Ovary (tissue), 9 donors: ENCODE measurements around the gene RPRML. TPM values are rescaled to one million over a fixed set of nuclear protein-coding genes. Genes with fewer than 3 reads are reported as not detected.

Experiments
- DNase-seq, 5 donors: peaks; one replicate each; pipeline ENCODE4 v3.0.0-alpha.2; 2019 to 2020
- H3K27ac ChIP-seq, 2 donors: fragments of 200-600 bp; one replicate each; pipeline versions ENCODE4 v1.5.1 to v1.8.0; 2019 to 2022
- H3K27me3 ChIP-seq: fragments of 200-600 bp; one replicate; pipeline ENCODE4 v1.8.0; 2022
- H3K36me3 ChIP-seq: fragments of 200-600 bp; sonication (generic); one replicate; pipeline ENCODE4 v1.5.1; 2019
- H3K4me1 ChIP-seq: one replicate; pipeline ENCODE4 v1.8.1; 2013; ENCODE audit warnings: mild to moderate bottlenecking, moderate library complexity; ENCODE audit not compliant: insufficient read depth
- H3K4me3 ChIP-seq: fragments of 200-600 bp; sonication (generic); one replicate; pipeline ENCODE4 v1.5.1; 2017
- H3K9me3 ChIP-seq, 2 donors: fragments of 200-600 bp in 1 of 2; sonication (generic) in 1 of 2; one replicate each; pipeline versions ENCODE4 v1.5.1 to v1.8.1; 2013 to 2019; ENCODE audit warnings: mild to moderate bottlenecking in 1 of 2, moderate library complexity in 1 of 2
- CTCF ChIP-seq, 3 donors: fragments of 450-650 bp in 2 of 3; fragments of 200-600 bp in 1 of 3; IDR thresholded peaks; one replicate each; pipeline versions ENCODE4 v1.5.1 to v1.8.0; 2016 to 2022; ENCODE audit warnings: antibody characterized with exemption in 3 of 3, mild to moderate bottlenecking in 1 of 3
- EP300 ChIP-seq: sonication (generic); formaldehyde crosslinking; IDR thresholded peaks from one replicate; pipeline ENCODE4 v1.6.1; 2017; ENCODE audit warnings: antibody characterized with exemption
- POLR2A ChIP-seq: fragments of 450-650 bp; IDR thresholded peaks from one replicate; pipeline ENCODE4 v1.6.1; 2017; ENCODE audit warnings: antibody characterized with exemption, mild to moderate bottlenecking, moderate library complexity
- WGBS, 3 donors: extraction: QIAGEN DNeasy Blood & Tissue Kit in 1 of 3; methylation state at CpG; one replicate each; pipeline versions ENCODE4 v1.1.5 to v1.1.7; 2013 to 2017; 5-methylcytosine and 5-hydroxymethylcytosine counted together
- intact Hi-C, 4 donors: fragments of 100-400 bp; cut with DNase I; formaldehyde crosslinking; loops; one replicate each; pipeline versions ENCODE4 v1.11.0 to v1.15.1; 2022 to 2023
- polyA plus RNA-seq, 2 donors: library from polyadenylated mRNA; stranded (reverse); fragments of 200-250 nt in 1 of 2; fragments of 350-450 nt in 1 of 2; fragmentation: Illumina TruSeq in 1 of 2; extraction: RNeasy Lipid Tissue Mini Kit (QIAGEN cat#74804) in 1 of 2; gene quantifications; one replicate each; pipeline ENCODE4 v1.2.3, GENCODE V29; 2013 to 2014
- total RNA-seq, 7 donors: library from RNA; depleted of rRNA in 2 of 7; stranded (reverse); fragments of >200 nt in 2 of 7; fragmentation: NEBNext Ultra II Directional in 3 of 7; extraction: Animal tissue kit (Norgen Biotek cat#: 25700) in 3 of 7; gene quantifications; one replicate each; pipeline versions ENCODE4 v1.1.0 to v1.2.4, GENCODE V29; 2016 to 2023
- donor health status: DM: no; HTN: no; CAD: no; lungs with moderate emphysema.
- donor health status: DM: no; HTN: no; CAD: no.
- donor health status: Bipolar disorder and iron deficiency.
- donor health status: DM: yes; HTN: yes; CAD: no.
- donor health status: DM: no; HTN: no; CAD: no.
- donor health status: DM: yes; HTN: yes; CAD: no.

Gene RPRML
- total and polyA plus RNA-seq, 9 donors, result 0.69 TPM; not detected in 8

- TF ChIP-seq POLR2A, result no peak
- TF ChIP-seq EP300, result no peak
- TF ChIP-seq CTCF (IDR thresholded peaks at IDR 0.05), result no peak
- H3K4me1 ChIP-seq, result peaks cover 2% of the 10 kb centered on the region
- peak overlapping the region; percentile 45 for H3K4me3 ChIP-seq
- H3K9me3 ChIP-seq, result no peaks in the 10 kb centered on the region
- intact Hi-C loops, result no loop called here
- H3K27me3 ChIP-seq, result no peaks in the 10 kb centered on the region
- no peaks in the 10 kb centered on the region for H3K36me3 ChIP-seq
- no peak for DNase-seq
- 7 to 13% (median 11%) methylated on average over 36 of the region's 36 CpGs for WGBS, 3 donors
- no peak overlapping the region for H3K27ac ChIP-seq
Observed at GRCh38 chr17:46977750-46978488, 1.1 kb downstream of the RPRML start.

GRCh38 chr17:46977348-46977747, 1.7 kb downstream of the RPRML start:
- Histone ChIP-seq H3K36me3 (no peaks in the 10 kb centered on the region), H3K27ac (no peak overlapping the region), H3K27me3 (no peaks in the 10 kb centered on the region), H3K9me3 (no peaks in the 10 kb centered on the region), H3K4me3 (no peak overlapping the region), H3K4me1 (peaks cover 2% of the 10 kb centered on the region)
- 31 to 49% (median 33%) methylated on average over 7 of the region's 7 CpGs for WGBS, 3 donors
- no peak for DNase-seq
- TF ChIP-seq POLR2A (no peak), CTCF (IDR thresholded peaks at IDR 0.05) (no peak), EP300 (no peak)
- intact Hi-C loops, result no loop called here

GRCh38 chr17:46976626-46977270, 2.3 kb downstream of the RPRML start:
- H3K27me3 ChIP-seq, result no peaks in the 10 kb centered on the region
- no peak for DNase-seq

GRCh38 chr17:46975287-46975686, 3.8 kb downstream of the RPRML start:
- intact Hi-C loops, result no loop called here
- no peaks in the 10 kb centered on the region for H3K36me3 ChIP-seq
- TF ChIP-seq CTCF (IDR thresholded peaks at IDR 0.05) (no peak), EP300 (no peak), POLR2A (no peak)
- no peaks in the 10 kb centered on the region for H3K27me3 ChIP-seq
- H3K9me3 ChIP-seq, result no peaks in the 10 kb centered on the region
- no peak overlapping the region for H3K27ac ChIP-seq
- DNase-seq, result no peak
- H3K4me3 ChIP-seq, result no peak overlapping the region
- 79 to 91% (median 87%) methylated on average over 4 of the region's 4 CpGs for WGBS, 3 donors
- H3K4me1 ChIP-seq, result peaks cover 2% of the 10 kb centered on the region

More at GRCh38 chr17:46976626-46977270, 2.3 kb downstream of the RPRML start:
- no peak overlapping the region for H3K4me3 ChIP-seq
- intact Hi-C loops, result no loop called here
- H3K4me1 ChIP-seq, result peaks cover 2% of the 10 kb centered on the region
- H3K27ac ChIP-seq, result no peak overlapping the region
- TF ChIP-seq POLR2A (no peak), CTCF (IDR thresholded peaks at IDR 0.05) (no peak), EP300 (no peak)
- 53 to 65% (median 61%) methylated on average over 14 of the region's 14 CpGs for WGBS, 3 donors
- H3K36me3 ChIP-seq, result no peaks in the 10 kb centered on the region
- H3K9me3 ChIP-seq, result no peaks in the 10 kb centered on the region
